Small intestine (tissue), 7 donors: ENCODE results near the gene ADD3. TPM values are rescaled to one million over a fixed set of nuclear protein-coding genes. Genes with fewer than 3 reads are reported as not detected.
A peak's percentile ranks its signal among the peaks of the same experiment; 100 is the strongest.

ENCODE experiments used
- DNase-seq, 2 donors: peaks; one replicate each; pipeline versions ENCODE4 v3.0.0 to v3.0.0-alpha.2; 2013
- FAIRE-seq: peaks from 2 replicates; lab custom pipeline; 2012; peaks lifted over from hg19 to GRCh38; lab: Jason Lieb, UNC
- H3K27ac ChIP-seq, 3 donors: one replicate each; pipeline ENCODE4 v1.5.1; 2013; ENCODE audit warnings: low read length in 2 of 3, mild to moderate bottlenecking in 2 of 3, control low read depth in 1 of 3, inconsistent platforms in 1 of 3, low read depth in 1 of 3, moderate library complexity in 1 of 3
- H3K27me3 ChIP-seq, 3 donors: one replicate each; pipeline ENCODE4 v1.6.1; 2013; ENCODE audit warnings: low read length in 3 of 3, inconsistent platforms in 1 of 3; ENCODE audit not compliant: control insufficient read depth in 3 of 3, insufficient read depth in 3 of 3
- H3K36me3 ChIP-seq, 3 donors: one replicate each; pipeline ENCODE4 v1.6.1; 2013; ENCODE audit warnings: low read length in 3 of 3, inconsistent platforms in 1 of 3, low read depth in 1 of 3, mild to moderate bottlenecking in 1 of 3, moderate library complexity in 1 of 3; ENCODE audit not compliant: control insufficient read depth in 3 of 3, insufficient read depth in 2 of 3
- H3K4me1 ChIP-seq, 3 donors: one replicate each; pipeline ENCODE4 v1.6.1; 2013; ENCODE audit warnings: low read length in 2 of 3, inconsistent platforms in 1 of 3, low read depth in 1 of 3, mild to moderate bottlenecking in 1 of 3, moderate library complexity in 1 of 3; ENCODE audit not compliant: control insufficient read depth in 3 of 3, insufficient read depth in 2 of 3
- H3K4me3 ChIP-seq, 3 donors: one replicate each; pipeline ENCODE4 v1.5.1; 2013; ENCODE audit warnings: low read length in 3 of 3, control low read depth in 1 of 3, inconsistent platforms in 1 of 3, low read depth in 1 of 3, mild to moderate bottlenecking in 1 of 3, moderate library complexity in 1 of 3
- H3K9me3 ChIP-seq, 2 donors: one replicate each; pipeline ENCODE4 v1.6.1; 2013; ENCODE audit warnings: low read depth in 1 of 2, low read length in 1 of 2; ENCODE audit not compliant: control insufficient read depth in 2 of 2, insufficient read depth in 1 of 2
- WGBS, 3 donors: extraction: QIAGEN DNeasy Blood & Tissue Kit; methylation state at CpG; one replicate each; pipeline ENCODE4 v1.1.7; 2013; 5-methylcytosine and 5-hydroxymethylcytosine counted together
- polyA plus RNA-seq, 4 donors: library from polyadenylated mRNA; stranded (reverse) in 3 of 4; unstranded in 1 of 4; fragments of 200-250 nt in 3 of 4; fragments of 120-200 nt in 1 of 4; gene quantifications; one replicate each; pipeline versions ENCODE4 v1.2.1 to v1.2.3, GENCODE V29; 2013
- donor health status: healthy with polysubstance abuse.
- donor health status: control.
- donor health status: control.
- donor health status: Bipolar disorder and iron deficiency.
- donor health status: healthy.

Gene ADD3
- polyA plus RNA-seq, 4 donors: 63.7 to 497 (median 99.1) TPM

GRCh38 chr10:109963439-109963838 lies 44.3 kb upstream of the ADD3 start:
- H3K27me3 ChIP-seq: no peaks in the 10 kb centered on the region
- no peaks in the 10 kb centered on the region for H3K36me3 ChIP-seq
- FAIRE-seq: no peak
- H3K4me3 ChIP-seq: no peak overlapping the region
- no peak for DNase-seq
- WGBS, 3 donors: 83 to 91% (median 86%) methylated on average over 5 of the region's 5 CpGs
- H3K4me1 ChIP-seq: peaks cover 4 to 32% (median 10%) of the 10 kb centered on the region in 3 donors
- no peaks in the 10 kb centered on the region for H3K9me3 ChIP-seq
- H3K27ac ChIP-seq: no peak overlapping the region

DNA sequence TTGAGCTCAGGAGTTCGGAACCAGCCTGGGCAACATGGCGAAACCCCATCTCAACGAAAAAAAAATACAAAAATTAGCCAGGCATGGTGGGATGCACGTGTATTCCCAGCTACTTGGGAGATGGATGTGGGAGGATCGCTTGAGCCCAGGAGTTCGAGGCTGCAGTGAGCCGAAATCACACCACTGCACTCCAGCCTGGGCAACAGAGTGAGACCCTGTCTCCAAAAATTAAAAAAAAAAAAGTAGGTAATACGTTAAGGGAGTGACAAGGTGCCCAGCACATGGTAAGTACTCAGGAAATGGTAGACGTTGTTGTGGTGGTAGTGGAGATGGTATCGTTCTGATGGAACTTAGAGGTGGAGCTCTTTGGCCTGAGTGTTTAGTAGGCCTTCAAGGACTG lies 43.5 kb upstream of the ADD3 start:
- Histone ChIP-seq H3K27me3 (no peaks in the 10 kb centered on the region), H3K36me3 (no peaks in the 10 kb centered on the region), H3K27ac (no peak overlapping the region), H3K4me1 (peaks cover 4 to 38% (median 14%) of the 10 kb centered on the region in 3 donors), H3K4me3 (no peak overlapping the region), H3K9me3 (no peaks in the 10 kb centered on the region)
- no peak for DNase-seq
- FAIRE-seq: no peak
- WGBS, 3 donors: 85 to 93% (median 87%) methylated on average over 10 of the region's 10 CpGs

DNA sequence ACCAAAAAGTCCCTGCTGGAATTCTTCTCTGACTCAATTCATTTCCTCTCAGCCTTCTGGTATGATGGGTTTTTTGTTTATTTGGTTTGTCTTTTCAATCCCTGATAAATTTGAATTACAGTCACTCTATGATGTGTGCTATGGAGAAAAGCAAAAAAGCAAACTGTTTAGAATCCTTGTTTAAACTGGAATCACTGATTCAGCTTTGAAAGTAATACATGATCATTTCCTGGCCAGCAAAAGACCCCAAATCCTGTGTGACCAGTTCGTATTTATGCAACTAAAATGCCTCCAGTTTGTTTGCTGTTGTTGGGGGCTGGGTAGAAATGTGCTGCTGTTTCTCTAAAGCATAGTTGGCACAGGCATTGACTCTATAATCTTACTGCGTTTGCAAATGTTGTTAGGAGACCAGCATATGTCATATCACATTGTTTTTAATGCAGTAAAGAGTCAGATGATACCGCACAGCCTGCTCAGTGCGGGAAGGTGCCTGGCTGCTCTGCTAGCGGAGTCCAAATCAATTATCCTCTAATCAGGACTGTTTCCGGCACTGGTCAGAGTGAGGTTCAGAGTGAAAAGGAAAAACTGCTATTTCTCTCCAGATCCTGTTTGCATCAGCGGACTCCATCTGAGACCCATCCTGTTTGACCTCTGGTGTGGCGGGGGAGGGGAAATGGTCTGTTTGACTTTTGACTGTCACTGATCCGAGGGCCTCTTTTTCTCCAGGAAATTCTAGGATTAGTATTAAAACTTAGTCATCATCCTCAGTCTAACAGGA lies 40.6 kb upstream of the ADD3 start:
- Histone ChIP-seq H3K4me1 (peaks cover 5 to 55% (median 11%) of the 10 kb centered on the region in 3 donors), H3K27ac (peak overlapping the region in 2 of 3 donors; percentile 46 to 76), H3K36me3 (no peaks in the 10 kb centered on the region), H3K4me3 (no peak overlapping the region), H3K27me3 (no peaks in the 10 kb centered on the region), H3K9me3 (no peaks in the 10 kb centered on the region)
- WGBS, 3 donors: 20 to 36% (median 35%) methylated on average over 9 of the region's 9 CpGs
- DNase-seq (peak; percentile 56 to 66), FAIRE-seq (no peak)

DNA sequence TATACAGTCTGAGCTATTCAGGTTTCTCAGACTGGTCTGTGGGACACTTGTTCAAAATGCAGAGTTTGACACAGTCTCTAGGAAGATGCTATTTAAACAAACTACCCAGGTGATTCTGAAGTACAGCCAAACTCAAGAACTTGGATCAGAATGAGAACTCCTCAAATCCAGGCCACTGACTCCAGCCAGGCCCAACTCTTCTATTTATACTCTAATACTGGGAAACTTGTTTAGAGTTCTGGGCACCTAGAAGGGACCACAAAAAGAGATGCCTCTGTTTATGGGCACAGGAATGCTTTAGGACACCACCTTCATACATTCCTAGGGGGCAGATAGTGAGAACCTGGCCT lies 40.1 kb upstream of the ADD3 start:
- Histone ChIP-seq H3K9me3 (no peaks in the 10 kb centered on the region), H3K27ac (peak overlapping the region in 2 of 3 donors; percentile 46 to 76), H3K27me3 (no peaks in the 10 kb centered on the region), H3K4me1 (peaks cover 9 to 57% (median 15%) of the 10 kb centered on the region in 3 donors), H3K36me3 (no peaks in the 10 kb centered on the region), H3K4me3 (no peak overlapping the region)
- no peak for DNase-seq
- FAIRE-seq: no peak

- H3K4me1 ChIP-seq: peaks cover 9 to 69% (median 19%) of the 10 kb centered on the region in 3 donors
- DNase-seq (peak; percentile 82 to 98), FAIRE-seq (no peak)
- no peaks in the 10 kb centered on the region for H3K27me3 ChIP-seq
- H3K4me3 ChIP-seq: no peak overlapping the region
- no peaks in the 10 kb centered on the region for H3K9me3 ChIP-seq
- H3K36me3 ChIP-seq: no peaks in the 10 kb centered on the region
- peak overlapping the region; percentile 17 to 87 (median 80) for H3K27ac ChIP-seq
- 22 to 52% (median 34%) methylated on average over 14 of the region's 14 CpGs for WGBS, 3 donors
Observed at GRCh38 chr10:109968953-109969759, 38.6 kb upstream of the ADD3 start.

DNA sequence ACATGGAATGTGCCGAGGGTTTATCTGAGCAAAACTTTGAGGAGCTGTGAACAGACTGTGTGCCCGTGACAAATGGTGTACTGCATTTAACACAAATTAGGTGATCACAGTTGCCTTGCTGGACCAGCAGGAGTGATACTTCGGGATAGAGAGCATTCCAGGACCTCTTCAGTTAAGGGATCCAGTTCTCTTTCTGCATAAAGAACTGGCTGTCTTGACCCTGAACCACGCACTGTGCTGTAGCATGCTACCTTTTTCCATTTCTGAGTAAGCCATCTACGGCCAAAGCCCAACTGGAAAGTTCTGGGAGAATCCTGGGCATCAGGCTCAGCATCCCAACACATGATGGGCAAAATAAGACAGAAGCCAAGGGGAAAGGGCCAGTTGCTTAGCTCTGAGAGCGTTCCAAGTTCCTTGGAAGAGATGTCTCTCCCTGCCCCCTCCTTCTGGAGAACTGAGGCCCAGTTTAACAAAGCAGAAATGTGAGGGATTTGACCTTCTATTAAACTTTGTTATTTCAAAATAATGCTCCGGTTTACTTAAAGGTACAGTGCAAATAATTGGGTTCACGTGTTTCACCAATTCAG lies 37.9 kb upstream of the ADD3 start:
- no peak for DNase-seq
- Histone ChIP-seq H3K27me3 (no peaks in the 10 kb centered on the region), H3K36me3 (no peaks in the 10 kb centered on the region), H3K9me3 (no peaks in the 10 kb centered on the region), H3K4me3 (no peak overlapping the region), H3K4me1 (peaks cover 9 to 75% (median 19%) of the 10 kb centered on the region in 3 donors), H3K27ac (peak overlapping the region in 2 of 3 donors; percentile 80 to 87)
- no peak for FAIRE-seq
- WGBS, 3 donors: 57 to 66% (median 62%) methylated on average over 8 of the region's 8 CpGs

GRCh38 chr10:109971634-109972033 lies 36.1 kb upstream of the ADD3 start:
- WGBS, 3 donors: 66 to 78% (median 67%) methylated on average over 3 of the region's 3 CpGs

DNA sequence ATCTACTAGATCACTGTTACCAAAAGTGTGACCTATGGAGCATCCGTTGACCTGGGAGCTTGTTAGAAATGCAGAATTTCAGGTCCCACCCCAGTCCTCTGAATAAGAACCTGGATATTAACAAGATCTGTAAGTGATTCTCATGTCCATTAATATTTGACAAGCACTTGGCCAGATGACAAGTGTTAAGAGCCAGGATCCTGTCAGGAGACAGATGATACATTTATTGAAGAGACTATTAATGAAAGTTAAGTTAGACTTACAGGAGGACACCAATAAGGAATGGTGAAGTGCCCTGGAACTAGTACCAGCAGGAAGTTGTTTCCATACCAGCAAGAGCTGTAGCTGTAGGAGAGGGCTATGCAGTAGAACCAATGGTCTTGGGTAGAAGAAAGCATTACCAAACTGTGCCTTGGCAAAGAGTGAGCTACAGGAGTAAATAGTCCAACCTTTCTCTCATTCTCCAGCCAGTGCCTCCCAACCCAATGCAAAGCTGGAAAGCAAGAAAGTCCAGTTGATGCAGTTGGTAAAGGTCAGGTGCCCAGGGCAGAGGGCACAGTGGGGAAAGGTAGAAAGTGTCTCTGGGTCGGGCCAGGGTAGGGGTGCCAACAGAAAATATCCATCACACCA lies 35.3 kb upstream of the ADD3 start:
- Histone ChIP-seq H3K27me3 (no peaks in the 10 kb centered on the region), H3K4me1 (peaks cover 7 to 85% (median 30%) of the 10 kb centered on the region in 3 donors), H3K36me3 (no peaks in the 10 kb centered on the region), H3K27ac (peak overlapping the region in 2 of 3 donors; percentile 21 to 74), H3K9me3 (no peaks in the 10 kb centered on the region), H3K4me3 (no peak overlapping the region)
- 48 to 85% (median 55%) methylated on average over 2 of the region's 2 CpGs for WGBS, 3 donors
- DNase-seq (peak in 1 of 2 donors; percentile 58), FAIRE-seq (no peak)

More at GRCh38 chr10:109971634-109972033, 36.1 kb upstream of the ADD3 start:
- FAIRE-seq (no peak), DNase-seq (no peak)
- Histone ChIP-seq H3K9me3 (no peaks in the 10 kb centered on the region), H3K4me1 (peaks cover 9 to 85% (median 30%) of the 10 kb centered on the region in 3 donors), H3K27me3 (no peaks in the 10 kb centered on the region), H3K4me3 (no peak overlapping the region), H3K27ac (peak overlapping the region in 1 of 3 donors; percentile 74), H3K36me3 (no peaks in the 10 kb centered on the region)
